Activated CD4-positive, alpha-beta T cell treated with anti-CD3 and anti-CD28 coated beads for 24 hours (primary cell): ENCODE data around the gene TUBB2A.
"Not testable (repeated sequence)": the region's sequence is repeated elsewhere in the genome, so short reads cannot be mapped to it uniquely, and the experiment has no call there.

ENCODE experiments used
- DNase-seq, 2 donors: peaks; one replicate each; pipeline ENCODE4 v3.0.0-alpha.2; 2020; ENCODE audit warnings: low read depth in 2 of 2

Gene TUBB2A

DNA sequence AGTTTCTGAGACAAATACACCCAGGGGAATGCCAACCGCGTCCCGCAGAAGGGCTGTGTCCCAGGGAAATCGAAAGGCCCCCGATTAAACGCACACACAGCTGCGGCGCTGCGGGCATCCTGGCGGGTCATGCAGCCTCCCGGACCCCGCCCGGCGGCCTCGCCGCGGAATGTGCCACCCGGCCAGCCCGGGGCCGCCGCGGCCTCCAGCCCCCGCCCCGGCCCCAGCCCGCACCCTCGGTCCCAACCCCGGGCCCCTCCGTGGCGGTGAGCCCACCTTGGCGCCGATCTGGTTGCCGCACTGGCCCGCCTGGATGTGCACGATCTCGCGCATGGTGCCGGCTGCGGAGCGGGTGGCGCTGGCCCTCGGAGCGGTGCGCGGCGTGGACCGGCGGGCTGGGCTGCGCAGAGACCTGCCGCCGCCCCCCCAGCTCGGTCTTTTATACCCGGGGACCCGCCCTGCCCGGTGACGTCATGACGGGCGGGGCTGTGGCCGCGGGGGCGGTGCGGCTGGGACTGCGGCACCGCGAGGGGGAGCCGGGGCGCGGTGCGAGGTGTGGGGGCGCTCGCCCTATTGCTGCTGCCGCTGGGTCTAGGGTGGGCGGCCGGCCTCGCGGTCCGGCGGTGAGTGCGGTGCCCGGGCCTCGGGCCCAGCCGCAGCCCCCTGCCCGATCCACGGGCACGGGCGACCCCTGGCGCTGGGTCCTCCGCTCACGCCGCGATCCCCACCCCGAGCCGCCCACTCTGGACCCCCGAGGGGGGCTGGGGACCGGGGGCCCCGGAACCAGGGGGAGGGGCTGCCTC, at the start of gene TUBB2A:
Gene TUBB2A, minus strand, starts transcription at position 414 of the 803 bp plus-strand sequence. Its CDS starts 81 bp downstream, at position 333.
- DNase-seq, result peak; percentile 75 to 77

DNA sequence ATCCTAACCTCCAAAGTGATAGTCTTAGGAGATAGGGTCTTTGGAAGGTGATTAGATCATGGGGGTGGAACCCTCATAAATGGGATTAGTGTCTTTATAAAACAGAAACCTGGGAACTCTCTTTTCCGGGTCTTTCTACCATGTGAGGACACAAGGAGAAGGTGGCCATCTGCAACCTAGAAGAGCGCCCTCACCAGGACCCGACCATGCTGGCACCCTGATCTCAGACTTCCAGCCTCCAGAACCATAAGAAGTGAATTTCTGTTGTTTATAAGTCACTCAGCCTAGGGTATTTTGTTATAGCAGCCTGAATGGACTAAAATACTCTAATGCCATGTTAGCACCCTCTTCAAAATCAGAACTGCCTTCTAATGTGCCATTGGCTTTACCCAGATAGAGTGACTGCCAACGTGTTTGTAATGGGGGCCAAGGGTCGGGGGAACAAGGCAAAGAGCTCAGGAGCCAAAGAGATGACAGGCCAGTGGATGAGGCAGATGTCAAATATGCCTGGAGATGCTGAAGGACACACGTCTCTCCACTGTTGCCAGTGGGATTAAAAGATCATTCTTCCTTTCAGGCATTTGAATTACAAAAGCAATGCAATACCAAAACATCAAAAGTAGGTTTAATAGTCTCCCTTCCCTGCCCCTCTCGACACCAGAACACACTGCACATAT, 49.1 kb upstream of the TUBB2A start:
- no peak for DNase-seq

- DNase-seq, result no peak
These were observed 48.6 kb upstream of the TUBB2A start for GRCh38 chr6:3205913-3206312.

DNA sequence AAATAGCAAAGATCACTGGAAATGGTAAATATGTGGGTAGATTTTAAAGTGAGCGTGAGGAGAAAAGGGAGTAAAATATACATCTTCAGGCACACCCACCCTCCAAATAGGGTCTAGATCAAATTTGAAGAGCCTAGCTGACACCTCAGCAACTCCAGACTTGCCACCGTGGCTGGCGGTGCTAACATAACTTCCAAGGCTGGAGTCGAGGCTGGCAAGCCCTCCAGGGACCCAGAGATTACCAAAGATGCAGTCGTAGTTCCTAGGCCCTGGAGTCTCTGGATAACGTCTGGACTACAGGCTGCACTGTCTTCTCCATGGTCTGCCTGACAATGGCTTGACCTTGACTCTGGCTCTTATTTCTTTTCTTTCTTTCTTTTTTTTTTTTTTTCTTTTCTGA, 47.6 kb upstream of the TUBB2A start:
- DNase-seq, result no peak

GRCh38 chr6:3202999-3203696, 45.8 kb upstream of the TUBB2A start:
- DNase-seq, result no peak

GRCh38 chr6:3201388-3201787, 44.0 kb upstream of the TUBB2A start:
- no peak for DNase-seq

DNA sequence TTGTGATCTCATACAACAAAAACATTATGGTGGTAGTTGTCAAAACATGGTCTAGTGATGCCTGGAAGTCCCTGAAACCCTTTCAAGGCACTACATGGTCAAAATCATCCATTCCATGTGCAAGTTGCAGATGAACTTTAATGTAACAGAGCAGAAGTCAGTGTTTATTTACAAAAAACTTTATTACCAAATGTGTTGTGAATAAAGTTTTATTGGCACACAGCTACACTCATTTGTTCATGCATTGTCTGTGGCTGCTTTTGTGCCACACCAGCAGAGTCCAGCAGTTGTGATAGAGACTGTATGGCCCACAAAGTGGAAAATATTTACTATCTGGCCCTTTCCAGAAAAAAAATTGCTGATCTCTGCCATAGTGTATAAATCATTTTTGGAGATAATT, 43.3 kb upstream of the TUBB2A start:
- no peak for DNase-seq

DNA sequence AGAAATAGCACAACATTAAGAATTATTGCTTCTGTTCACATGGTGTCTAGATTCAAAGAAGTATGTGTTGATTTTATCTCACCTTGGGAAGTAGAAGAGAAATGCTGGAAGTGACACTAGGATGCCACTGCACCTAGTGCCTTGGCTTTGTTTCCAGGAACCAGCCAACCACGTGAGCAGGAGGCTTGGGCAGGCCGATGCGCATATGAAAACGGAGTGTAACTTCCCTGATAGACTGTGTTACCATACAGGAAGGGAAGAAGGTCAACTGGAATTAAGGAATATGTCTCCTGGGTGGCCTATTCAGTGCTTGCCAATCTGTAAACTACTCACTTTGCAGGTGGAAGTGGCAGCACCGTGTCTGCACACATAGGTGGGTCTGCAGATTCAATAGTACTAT, 42.0 kb upstream of the TUBB2A start:
- no peak for DNase-seq

GRCh38 chr6:3197734-3198133, 40.4 kb upstream of the TUBB2A start:
- not testable (repeated sequence) for DNase-seq

DNA sequence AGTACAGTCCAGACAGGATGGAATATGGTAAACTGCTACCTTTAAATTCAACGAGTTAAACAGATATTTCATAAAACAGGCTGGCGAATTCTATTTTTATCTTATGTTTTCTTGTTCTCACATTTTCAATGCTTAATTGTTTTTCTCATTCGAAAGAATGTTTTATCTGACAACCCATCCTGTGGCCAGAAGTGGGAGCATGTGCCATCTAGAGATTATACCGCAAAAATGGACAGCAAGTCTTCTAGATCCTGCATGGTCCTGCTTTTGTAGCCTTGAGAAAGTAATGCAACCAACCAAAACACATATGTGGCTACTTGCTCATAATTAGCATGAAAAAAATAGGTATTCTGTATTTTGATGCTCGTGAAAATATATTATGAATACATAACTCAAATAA, 39.4 kb upstream of the TUBB2A start:
- DNase-seq, result no peak

DNA sequence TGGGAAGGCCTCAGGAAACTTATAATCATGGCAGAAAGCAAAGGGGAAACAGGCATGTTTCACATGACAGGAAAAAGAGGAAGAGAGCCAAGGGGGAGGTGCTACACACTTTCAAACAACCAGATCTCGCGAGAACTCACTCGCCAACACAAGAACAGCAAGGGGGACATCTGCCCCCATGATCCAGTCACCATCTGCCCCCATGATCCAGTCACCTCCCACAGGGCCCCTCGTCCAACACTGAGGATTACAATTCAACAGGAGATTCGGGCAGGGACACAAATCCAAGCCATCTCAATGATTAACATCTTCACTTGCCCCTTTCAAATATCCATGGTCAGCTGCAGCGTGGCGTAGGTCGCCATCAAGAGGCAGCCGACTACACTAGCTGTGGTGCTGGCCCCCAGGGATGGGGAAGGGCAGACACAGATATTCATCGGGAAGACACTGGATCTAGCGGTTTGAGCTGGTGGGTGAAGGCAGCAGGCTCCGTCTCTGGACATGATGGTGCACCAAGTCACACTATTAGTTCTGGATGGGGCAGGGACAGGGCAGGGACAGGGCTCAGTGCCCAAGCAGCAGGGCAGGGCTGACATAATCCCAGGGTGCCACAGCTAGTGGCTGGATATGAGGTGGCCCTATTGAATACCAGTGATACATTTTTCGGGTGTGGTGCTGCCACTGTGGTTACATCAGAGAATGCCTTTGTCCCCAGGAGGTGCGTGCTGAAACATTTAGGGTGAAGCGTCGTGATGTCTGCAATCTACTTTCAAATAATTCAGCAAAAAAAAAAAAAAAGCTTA, 38.6 kb upstream of the TUBB2A start:
- DNase-seq, result no peak

DNA sequence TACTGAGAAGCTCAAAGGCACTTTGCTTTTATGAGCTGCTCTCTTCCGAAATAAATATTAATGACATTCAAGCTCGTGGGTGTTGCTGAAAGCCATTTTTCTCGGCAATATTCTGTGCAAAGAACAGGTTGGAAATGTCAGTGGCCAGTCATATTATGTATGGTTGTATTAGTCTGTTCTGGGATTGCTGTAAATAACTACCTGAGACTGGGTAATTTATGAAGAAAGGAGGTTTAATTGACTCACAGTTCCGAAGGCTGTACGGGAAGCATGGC, 38.0 kb upstream of the TUBB2A start:
- DNase-seq, result no peak

GRCh38 chr6:3194535-3195419, 37.4 kb upstream of the TUBB2A start:
- DNase-seq, result no peak

DNA sequence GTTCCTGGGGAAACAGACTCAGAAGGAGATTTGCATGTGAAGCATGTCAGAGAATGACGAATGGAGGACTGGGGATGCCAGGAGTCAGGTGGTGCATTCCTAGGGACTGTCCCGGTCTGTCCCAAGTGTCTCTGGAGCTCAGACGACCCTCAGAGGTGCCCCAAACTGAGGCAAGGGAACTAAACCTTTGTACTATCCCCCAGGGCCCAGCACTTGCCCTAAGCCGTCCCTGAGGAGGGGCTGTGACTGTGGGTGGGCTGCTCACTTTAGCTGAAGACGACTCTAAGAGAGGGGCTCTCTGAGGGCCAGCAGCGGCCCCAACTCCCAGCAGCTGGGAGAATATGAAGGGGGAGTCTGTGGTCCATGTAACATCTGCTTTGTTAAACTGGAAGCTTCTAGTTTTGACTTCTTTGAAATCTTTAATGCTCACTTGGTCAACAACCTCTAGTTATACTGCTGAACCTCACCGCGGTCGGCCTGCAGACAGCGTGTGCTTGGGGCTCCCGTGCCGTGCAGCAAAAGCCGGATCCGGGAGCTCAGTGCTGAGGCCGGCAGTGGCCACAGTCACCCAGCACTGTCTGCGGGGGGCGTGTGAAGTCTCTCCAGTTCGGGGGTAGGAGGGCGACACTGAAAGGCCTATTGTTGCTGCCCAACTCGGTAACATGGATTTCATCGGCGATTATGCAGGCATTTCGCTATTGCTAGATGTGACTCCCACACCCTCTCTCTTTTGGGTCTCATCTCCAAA, 35.9 kb upstream of the TUBB2A start:
- DNase-seq, result no peak

- no peak for DNase-seq
These were observed 33.4 kb upstream of the TUBB2A start for GRCh38 chr6:3190779-3191178.

- no peak for DNase-seq
These were observed 32.7 kb upstream of the TUBB2A start for GRCh38 chr6:3190056-3190455.

DNA sequence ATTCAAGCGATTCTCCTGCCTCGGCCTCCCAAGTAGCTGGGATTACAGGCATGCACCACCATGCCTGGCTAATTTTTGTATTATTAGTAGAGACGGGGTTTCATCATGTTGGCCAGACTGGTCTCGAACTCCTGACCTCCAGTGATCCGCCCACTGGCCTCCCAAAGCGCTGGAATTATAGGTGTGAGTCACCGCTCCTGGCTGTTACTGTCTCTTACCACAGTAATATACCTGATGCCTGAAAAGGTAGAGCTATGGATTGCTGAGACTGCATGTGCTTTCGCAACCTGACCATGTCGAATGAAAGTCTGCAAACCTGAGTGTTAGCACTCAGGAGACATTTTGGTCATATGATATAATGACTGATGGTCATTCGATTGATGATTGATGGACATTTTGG, 31.8 kb upstream of the TUBB2A start:
- not testable (repeated sequence) for DNase-seq

- no peak for DNase-seq
These were observed 30.9 kb upstream of the TUBB2A start for GRCh38 chr6:3188262-3188661.

DNA sequence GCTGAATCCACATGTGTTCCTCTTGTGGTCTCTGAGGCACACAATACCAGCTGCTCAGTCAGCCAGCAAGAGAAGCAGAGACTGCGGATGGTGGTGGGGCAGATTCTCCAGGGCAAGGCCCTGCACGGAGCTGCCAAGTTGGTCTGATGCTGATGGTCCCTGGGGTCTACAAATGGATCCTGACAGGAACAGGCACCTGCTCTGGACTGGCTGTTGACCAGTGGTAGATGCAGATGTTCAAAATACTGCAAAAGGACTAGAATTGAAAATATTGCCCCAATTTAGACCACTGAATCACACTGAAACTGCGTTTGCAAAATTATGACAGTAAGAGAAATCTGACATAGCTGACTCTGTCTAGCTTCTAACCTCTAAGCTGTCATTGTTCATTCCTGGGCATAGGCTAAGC, 29.6 kb upstream of the TUBB2A start:
- no peak for DNase-seq

GRCh38 chr6:3183066-3183465, 25.7 kb upstream of the TUBB2A start:
- no peak for DNase-seq
